Ovary (tissue), 9 donors: ENCODE data around the gene CEP97. TPM values are rescaled to one million over a fixed set of nuclear protein-coding genes. Genes with fewer than 3 reads are reported as not detected.

ENCODE experiments used
- DNase-seq, 5 donors: peaks; one replicate each; pipeline ENCODE4 v3.0.0-alpha.2; 2019 to 2020
- H3K27ac ChIP-seq, 2 donors: fragments of 200-600 bp; one replicate each; pipeline versions ENCODE4 v1.5.1 to v1.8.0; 2019 to 2022
- H3K27me3 ChIP-seq: fragments of 200-600 bp; one replicate; pipeline ENCODE4 v1.8.0; 2022
- H3K36me3 ChIP-seq: fragments of 200-600 bp; sonication (generic); one replicate; pipeline ENCODE4 v1.5.1; 2019
- H3K4me1 ChIP-seq: one replicate; pipeline ENCODE4 v1.8.1; 2013; ENCODE audit warnings: mild to moderate bottlenecking, moderate library complexity; ENCODE audit not compliant: insufficient read depth
- H3K4me3 ChIP-seq: fragments of 200-600 bp; sonication (generic); one replicate; pipeline ENCODE4 v1.5.1; 2017
- H3K9me3 ChIP-seq, 2 donors: fragments of 200-600 bp in 1 of 2; sonication (generic) in 1 of 2; one replicate each; pipeline versions ENCODE4 v1.5.1 to v1.8.1; 2013 to 2019; ENCODE audit warnings: mild to moderate bottlenecking in 1 of 2, moderate library complexity in 1 of 2
- EP300 ChIP-seq: sonication (generic); formaldehyde crosslinking; IDR thresholded peaks from one replicate; pipeline ENCODE4 v1.6.1; 2017; ENCODE audit warnings: antibody characterized with exemption
- POLR2A ChIP-seq: fragments of 450-650 bp; IDR thresholded peaks from one replicate; pipeline ENCODE4 v1.6.1; 2017; ENCODE audit warnings: antibody characterized with exemption, mild to moderate bottlenecking, moderate library complexity
- WGBS, 3 donors: extraction: QIAGEN DNeasy Blood & Tissue Kit in 1 of 3; methylation state at CpG; one replicate each; pipeline versions ENCODE4 v1.1.5 to v1.1.7; 2013 to 2017; 5-methylcytosine and 5-hydroxymethylcytosine counted together
- intact Hi-C, 4 donors: fragments of 100-400 bp; cut with DNase I; formaldehyde crosslinking; loops; one replicate each; pipeline versions ENCODE4 v1.11.0 to v1.15.1; 2022 to 2023
- polyA plus RNA-seq, 2 donors: library from polyadenylated mRNA; stranded (reverse); fragments of 200-250 nt in 1 of 2; fragments of 350-450 nt in 1 of 2; fragmentation: Illumina TruSeq in 1 of 2; extraction: RNeasy Lipid Tissue Mini Kit (QIAGEN cat#74804) in 1 of 2; gene quantifications; one replicate each; pipeline ENCODE4 v1.2.3, GENCODE V29; 2013 to 2014
- total RNA-seq, 7 donors: library from RNA; depleted of rRNA in 2 of 7; stranded (reverse); fragments of >200 nt in 2 of 7; fragmentation: NEBNext Ultra II Directional in 3 of 7; extraction: Animal tissue kit (Norgen Biotek cat#: 25700) in 3 of 7; gene quantifications; one replicate each; pipeline versions ENCODE4 v1.1.0 to v1.2.4, GENCODE V29; 2016 to 2023
- TF ChIP-seq, protein P1 (sequence below), 3 donors: fragments of 450-650 bp in 2 of 3; fragments of 200-600 bp in 1 of 3; IDR thresholded peaks; one replicate each; pipeline versions ENCODE4 v1.5.1 to v1.8.0; 2016 to 2022; ENCODE audit warnings: antibody characterized with exemption in 3 of 3, mild to moderate bottlenecking in 1 of 3
- donor health status: DM: no; HTN: no; CAD: no; lungs with moderate emphysema.
- donor health status: DM: no; HTN: no; CAD: no.
- donor health status: Bipolar disorder and iron deficiency.
- donor health status: DM: yes; HTN: yes; CAD: no.
- donor health status: DM: no; HTN: no; CAD: no.
- donor health status: DM: yes; HTN: yes; CAD: no.

The CEP97 gene
- total and polyA plus RNA-seq, 9 donors, result 2.4 to 11.1 (median 7.8) TPM

DNA sequence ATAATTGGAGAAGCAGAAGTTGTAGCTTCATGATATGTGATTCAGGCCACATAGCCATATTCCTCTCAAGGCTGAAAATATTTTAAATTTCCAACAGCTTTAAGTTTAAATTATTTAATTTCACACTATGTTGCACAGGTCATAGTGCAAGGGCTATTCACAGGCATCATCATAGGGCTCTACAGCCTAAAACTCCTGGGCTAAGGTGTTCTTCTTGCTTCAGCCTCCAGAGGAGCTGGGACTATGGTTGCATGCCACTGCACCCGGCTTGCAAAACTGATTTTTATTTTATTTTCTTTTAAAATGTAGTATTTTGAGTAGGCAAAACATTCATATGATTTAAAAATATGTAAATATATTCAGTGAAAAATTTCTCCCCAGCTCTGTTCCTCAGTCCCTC is 6.0 kb upstream of the CEP97 start:
- intact Hi-C loops, result no loop called here
- WGBS, 3 donors, result 19 to 39% (median 34%) methylated on average over 1 of the region's 1 CpG
- no peaks in the 10 kb centered on the region for H3K4me1 ChIP-seq
- no peaks in the 10 kb centered on the region for H3K36me3 ChIP-seq
- TF ChIP-seq POLR2A (no peak), EP300 (no peak)
- TF ChIP-seq, protein P1, sequence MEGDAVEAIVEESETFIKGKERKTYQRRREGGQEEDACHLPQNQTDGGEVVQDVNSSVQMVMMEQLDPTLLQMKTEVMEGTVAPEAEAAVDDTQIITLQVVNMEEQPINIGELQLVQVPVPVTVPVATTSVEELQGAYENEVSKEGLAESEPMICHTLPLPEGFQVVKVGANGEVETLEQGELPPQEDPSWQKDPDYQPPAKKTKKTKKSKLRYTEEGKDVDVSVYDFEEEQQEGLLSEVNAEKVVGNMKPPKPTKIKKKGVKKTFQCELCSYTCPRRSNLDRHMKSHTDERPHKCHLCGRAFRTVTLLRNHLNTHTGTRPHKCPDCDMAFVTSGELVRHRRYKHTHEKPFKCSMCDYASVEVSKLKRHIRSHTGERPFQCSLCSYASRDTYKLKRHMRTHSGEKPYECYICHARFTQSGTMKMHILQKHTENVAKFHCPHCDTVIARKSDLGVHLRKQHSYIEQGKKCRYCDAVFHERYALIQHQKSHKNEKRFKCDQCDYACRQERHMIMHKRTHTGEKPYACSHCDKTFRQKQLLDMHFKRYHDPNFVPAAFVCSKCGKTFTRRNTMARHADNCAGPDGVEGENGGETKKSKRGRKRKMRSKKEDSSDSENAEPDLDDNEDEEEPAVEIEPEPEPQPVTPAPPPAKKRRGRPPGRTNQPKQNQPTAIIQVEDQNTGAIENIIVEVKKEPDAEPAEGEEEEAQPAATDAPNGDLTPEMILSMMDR (IDR thresholded peaks at IDR 0.05), result no peak
- H3K4me3 ChIP-seq, result no peak overlapping the region
- DNase-seq, result no peak
- H3K27ac ChIP-seq, result no peak overlapping the region
- H3K9me3 ChIP-seq, result no peaks in the 10 kb centered on the region
- no peaks in the 10 kb centered on the region for H3K27me3 ChIP-seq

DNA sequence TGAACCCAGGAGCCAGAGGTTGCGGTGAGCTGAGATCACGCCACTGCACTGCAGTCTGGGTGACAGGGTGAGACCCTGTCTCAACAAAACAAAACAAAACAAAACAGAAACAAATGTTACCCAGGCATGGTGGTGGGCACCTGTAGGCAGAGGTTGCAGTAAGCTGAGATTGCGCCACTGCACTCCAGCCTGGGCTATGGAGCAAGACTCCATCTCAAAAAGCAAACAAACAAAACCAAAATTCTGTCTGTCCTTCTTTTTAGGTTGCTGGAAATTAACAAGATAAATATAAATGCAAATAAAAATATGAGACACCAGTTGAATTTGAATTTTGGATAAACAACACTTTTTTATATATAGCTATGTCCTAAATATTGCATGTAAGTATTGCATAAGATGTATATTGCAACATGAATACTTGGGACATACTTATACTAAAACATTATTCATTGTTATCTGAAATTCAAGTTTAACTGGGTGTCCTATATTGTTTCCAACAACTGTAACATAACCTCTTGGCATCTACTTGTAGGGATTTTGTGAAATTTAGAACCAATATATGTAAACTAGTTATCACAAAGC is 4.7 kb upstream of the CEP97 start:
- intact Hi-C loops, result no loop called here
- no peak for TF ChIP-seq EP300
- TF ChIP-seq, protein P1 (IDR thresholded peaks at IDR 0.05), result no peak
- no peak for TF ChIP-seq POLR2A
- H3K36me3 ChIP-seq, result no peaks in the 10 kb centered on the region
- no peaks in the 10 kb centered on the region for H3K9me3 ChIP-seq
- no peak for DNase-seq
- WGBS, 3 donors, result 93 to 97% (median 95%) methylated on average over 3 of the region's 3 CpGs
- no peaks in the 10 kb centered on the region for H3K27me3 ChIP-seq
- no peak overlapping the region for H3K27ac ChIP-seq
- no peaks in the 10 kb centered on the region for H3K4me1 ChIP-seq
- no peak overlapping the region for H3K4me3 ChIP-seq

GRCh38 chr3:101720851-101721840 is 3.3 kb upstream of the CEP97 start:
- intact Hi-C loops, result no loop called here
- no peak overlapping the region for H3K27ac ChIP-seq

More at GRCh38 chr3:101720851-101721840, 3.3 kb upstream of the CEP97 start:
- no peak for DNase-seq
- Histone ChIP-seq H3K36me3 (no peaks in the 10 kb centered on the region), H3K27me3 (no peaks in the 10 kb centered on the region), H3K9me3 (no peaks in the 10 kb centered on the region), H3K4me3 (no peak overlapping the region), H3K4me1 (no peaks in the 10 kb centered on the region)
- TF ChIP-seq EP300, result no peak
- TF ChIP-seq POLR2A, result no peak
- TF ChIP-seq, protein P1 (IDR thresholded peaks at IDR 0.05), result no peak
- 65 to 78% (median 67%) methylated on average over 10 of the region's 10 CpGs for WGBS, 3 donors
